ENCODE measurements around the gene DHX36. TPM values are rescaled to one million over a fixed set of nuclear protein-coding genes. Genes with fewer than 3 reads are reported as not detected.
A peak's percentile ranks its signal among the peaks of the same experiment; 100 is the strongest.

DHX36 gene
- total and polyA plus RNA-seq, 4 donors, result 15.0 to 86.4 (median 62.9) TPM

GRCh38 chr3:154338008-154338407 is 13.7 kb upstream of the DHX36 start:
- WGBS, 2 donors, result 75 to 83% methylated on average over 6 of the region's 6 CpGs
- no peaks in the 10 kb centered on the region for H3K4me1 ChIP-seq (ENCODE audit: control insufficient read depth in 1 of 2, insufficient read depth in 2 of 2, low read length in 2 of 2)
- no peak overlapping the region for H3K4me3 ChIP-seq (ENCODE audit: low read length in 2 of 2)
- ATAC-seq (ENCODE audit: low FRiP score), result no peak
- no peaks in the 10 kb centered on the region for H3K9me3 ChIP-seq (ENCODE audit: control insufficient read depth, low read length)
- intact Hi-C loops (cut with DNase I), result loop anchor here (5.0 kb wide), 2 partner anchors 984 to 1364 kb away; no protein-coding TSS in a partner anchor
- H3K27ac ChIP-seq (ENCODE audit: low read depth in 1 of 2, low read length in 2 of 2), result no peak overlapping the region
- H3K36me3 ChIP-seq (ENCODE audit: control insufficient read depth in 1 of 2, insufficient read depth in 2 of 2, low read length in 1 of 2), result no peaks in the 10 kb centered on the region
- no peak for DNase-seq
- H3K27me3 ChIP-seq (ENCODE audit: control insufficient read depth in 1 of 2, insufficient read depth in 2 of 2, low read length in 1 of 2), result no peaks in the 10 kb centered on the region

GRCh38 chr3:154334973-154335420 is 10.7 kb upstream of the DHX36 start:
- Histone ChIP-seq H3K27ac (ENCODE audit: low read depth in 1 of 2, low read length in 2 of 2) (no peak overlapping the region), H3K4me3 (ENCODE audit: low read length in 2 of 2) (no peak overlapping the region), H3K36me3 (ENCODE audit: control insufficient read depth in 1 of 2, insufficient read depth in 2 of 2, low read length in 1 of 2) (no peaks in the 10 kb centered on the region), H3K27me3 (ENCODE audit: control insufficient read depth in 1 of 2, insufficient read depth in 2 of 2, low read length in 1 of 2) (no peaks in the 10 kb centered on the region), H3K9me3 (ENCODE audit: control insufficient read depth, low read length) (no peaks in the 10 kb centered on the region), H3K4me1 (ENCODE audit: control insufficient read depth in 1 of 2, insufficient read depth in 2 of 2, low read length in 2 of 2) (no peaks in the 10 kb centered on the region)
- 7 to 10% methylated on average over 3 of the region's 3 CpGs for WGBS, 2 donors
- ATAC-seq (ENCODE audit: low FRiP score) (no peak), DNase-seq (no peak)
- intact Hi-C loops (cut with DNase I), result loop anchor here (5.0 kb wide), 2 partner anchors 987 to 1367 kb away; no protein-coding TSS in a partner anchor

GRCh38 chr3:154327871-154328270 is 3.6 kb upstream of the DHX36 start:
- Histone ChIP-seq H3K27me3 (ENCODE audit: control insufficient read depth in 1 of 2, insufficient read depth in 2 of 2, low read length in 1 of 2) (no peaks in the 10 kb centered on the region), H3K9me3 (ENCODE audit: control insufficient read depth, low read length) (no peaks in the 10 kb centered on the region), H3K36me3 (ENCODE audit: control insufficient read depth in 1 of 2, insufficient read depth in 2 of 2, low read length in 1 of 2) (no peaks in the 10 kb centered on the region), H3K4me1 (ENCODE audit: control insufficient read depth in 1 of 2, insufficient read depth in 2 of 2, low read length in 2 of 2) (peaks cover 3% of the 10 kb centered on the region in 2 donors), H3K27ac (ENCODE audit: low read depth in 1 of 2, low read length in 2 of 2) (no peak overlapping the region), H3K4me3 (ENCODE audit: low read length in 2 of 2) (no peak overlapping the region)
- ATAC-seq (ENCODE audit: low FRiP score) (no peak), DNase-seq (no peak)
- intact Hi-C loops (cut with DNase I), result no loop called here

- WGBS, 2 donors, result 65 to 66% methylated on average over 3 of the region's 3 CpGs
- Histone ChIP-seq H3K4me3 (ENCODE audit: low read length in 2 of 2) (peak overlapping the region in 1 of 2 donors; percentile 92), H3K36me3 (ENCODE audit: control insufficient read depth in 1 of 2, insufficient read depth in 2 of 2, low read length in 1 of 2) (no peaks in the 10 kb centered on the region), H3K27me3 (ENCODE audit: control insufficient read depth in 1 of 2, insufficient read depth in 2 of 2, low read length in 1 of 2) (no peaks in the 10 kb centered on the region), H3K4me1 (ENCODE audit: control insufficient read depth in 1 of 2, insufficient read depth in 2 of 2, low read length in 2 of 2) (peaks cover 5 to 10% of the 10 kb centered on the region in 2 donors), H3K9me3 (ENCODE audit: control insufficient read depth, low read length) (no peaks in the 10 kb centered on the region), H3K27ac (ENCODE audit: low read depth in 1 of 2, low read length in 2 of 2) (no peak overlapping the region)
- DNase-seq (no peak), ATAC-seq (ENCODE audit: low FRiP score) (no peak)
- intact Hi-C loops (cut with DNase I), result no loop called here
Measured at GRCh38 chr3:154324919-154325318, 632 bp upstream of the DHX36 start.

- H3K4me3 ChIP-seq (ENCODE audit: low read length in 2 of 2), result no peak overlapping the region
- H3K36me3 ChIP-seq (ENCODE audit: control insufficient read depth in 1 of 2, insufficient read depth in 2 of 2, low read length in 1 of 2), result no peaks in the 10 kb centered on the region
- intact Hi-C loops (cut with DNase I), result no loop called here
- ATAC-seq (ENCODE audit: low FRiP score) (no peak), DNase-seq (no peak)
- WGBS, 2 donors, result 78 to 79% methylated on average over 5 of the region's 5 CpGs
- no peak overlapping the region for H3K27ac ChIP-seq (ENCODE audit: low read depth in 1 of 2, low read length in 2 of 2)
- no peaks in the 10 kb centered on the region for H3K9me3 ChIP-seq (ENCODE audit: control insufficient read depth, low read length)
- no peaks in the 10 kb centered on the region for H3K27me3 ChIP-seq (ENCODE audit: control insufficient read depth in 1 of 2, insufficient read depth in 2 of 2, low read length in 1 of 2)
- H3K4me1 ChIP-seq (ENCODE audit: control insufficient read depth in 1 of 2, insufficient read depth in 2 of 2, low read length in 2 of 2), result peaks cover 2 to 7% of the 10 kb centered on the region in 2 donors
Measured at GRCh38 chr3:154316974-154317767, 7.1 kb downstream of the DHX36 start.

- WGBS, 2 donors, result 94 to 98% methylated on average over 1 of the region's 1 CpG
- no peak overlapping the region for H3K4me3 ChIP-seq (ENCODE audit: low read length in 2 of 2)
- DNase-seq (no peak), ATAC-seq (ENCODE audit: low FRiP score) (no peak)
- no peaks in the 10 kb centered on the region for H3K27me3 ChIP-seq (ENCODE audit: control insufficient read depth in 1 of 2, insufficient read depth in 2 of 2, low read length in 1 of 2)
- H3K27ac ChIP-seq (ENCODE audit: low read depth in 1 of 2, low read length in 2 of 2), result no peak overlapping the region
- no peaks in the 10 kb centered on the region for H3K4me1 ChIP-seq (ENCODE audit: control insufficient read depth in 1 of 2, insufficient read depth in 2 of 2, low read length in 2 of 2)
- no peaks in the 10 kb centered on the region for H3K36me3 ChIP-seq (ENCODE audit: control insufficient read depth in 1 of 2, insufficient read depth in 2 of 2, low read length in 1 of 2)
- intact Hi-C loops (cut with DNase I), result no loop called here
- H3K9me3 ChIP-seq (ENCODE audit: control insufficient read depth, low read length), result no peaks in the 10 kb centered on the region
Measured at GRCh38 chr3:154314152-154314551, 10.1 kb downstream of the DHX36 start.

- Histone ChIP-seq H3K27ac (ENCODE audit: low read depth in 1 of 2, low read length in 2 of 2) (no peak overlapping the region), H3K36me3 (ENCODE audit: control insufficient read depth in 1 of 2, insufficient read depth in 2 of 2, low read length in 1 of 2) (no peaks in the 10 kb centered on the region), H3K9me3 (ENCODE audit: control insufficient read depth, low read length) (no peaks in the 10 kb centered on the region), H3K4me1 (ENCODE audit: control insufficient read depth in 1 of 2, insufficient read depth in 2 of 2, low read length in 2 of 2) (peaks cover 0 to 3% of the 10 kb centered on the region in 2 donors), H3K27me3 (ENCODE audit: control insufficient read depth in 1 of 2, insufficient read depth in 2 of 2, low read length in 1 of 2) (no peaks in the 10 kb centered on the region), H3K4me3 (ENCODE audit: low read length in 2 of 2) (no peak overlapping the region)
- ATAC-seq (ENCODE audit: low FRiP score) (no peak), DNase-seq (no peak)
- intact Hi-C loops (cut with DNase I), result no loop called here
Measured at GRCh38 chr3:154310840-154311239, 13.4 kb downstream of the DHX36 start.

- DNase-seq, result no peak
- peaks cover 2 to 3% of the 10 kb centered on the region in 2 donors for H3K36me3 ChIP-seq (ENCODE audit: control insufficient read depth in 1 of 2, insufficient read depth in 2 of 2, low read length in 1 of 2)
- no peak for ATAC-seq (ENCODE audit: low FRiP score)
- H3K4me3 ChIP-seq (ENCODE audit: low read length in 2 of 2), result no peak overlapping the region
- H3K9me3 ChIP-seq (ENCODE audit: control insufficient read depth, low read length), result no peaks in the 10 kb centered on the region
- no peak overlapping the region for H3K27ac ChIP-seq (ENCODE audit: low read depth in 1 of 2, low read length in 2 of 2)
- H3K4me1 ChIP-seq (ENCODE audit: control insufficient read depth in 1 of 2, insufficient read depth in 2 of 2, low read length in 2 of 2), result peaks cover 0 to 3% of the 10 kb centered on the region in 2 donors
- intact Hi-C loops (cut with DNase I), result no loop called here
- no peaks in the 10 kb centered on the region for H3K27me3 ChIP-seq (ENCODE audit: control insufficient read depth in 1 of 2, insufficient read depth in 2 of 2, low read length in 1 of 2)
Measured at GRCh38 chr3:154307363-154307762, 16.9 kb downstream of the DHX36 start.

- ATAC-seq (ENCODE audit: low FRiP score) (no peak), DNase-seq (no peak)
- H3K9me3 ChIP-seq (ENCODE audit: control insufficient read depth, low read length), result no peaks in the 10 kb centered on the region
- intact Hi-C loops (cut with DNase I), result no loop called here
- H3K36me3 ChIP-seq (ENCODE audit: control insufficient read depth in 1 of 2, insufficient read depth in 2 of 2, low read length in 1 of 2), result peaks cover 2 to 3% of the 10 kb centered on the region in 2 donors
- no peak overlapping the region for H3K4me3 ChIP-seq (ENCODE audit: low read length in 2 of 2)
- H3K27ac ChIP-seq (ENCODE audit: low read depth in 1 of 2, low read length in 2 of 2), result no peak overlapping the region
- peaks cover 0 to 3% of the 10 kb centered on the region in 2 donors for H3K4me1 ChIP-seq (ENCODE audit: control insufficient read depth in 1 of 2, insufficient read depth in 2 of 2, low read length in 2 of 2)
- H3K27me3 ChIP-seq (ENCODE audit: control insufficient read depth in 1 of 2, insufficient read depth in 2 of 2, low read length in 1 of 2), result no peaks in the 10 kb centered on the region
- 90 to 95% methylated on average over 3 of the region's 3 CpGs for WGBS, 2 donors
Measured at GRCh38 chr3:154304936-154305335, 19.4 kb downstream of the DHX36 start.
